ENCODE data around the gene LAMA2.

DNA sequence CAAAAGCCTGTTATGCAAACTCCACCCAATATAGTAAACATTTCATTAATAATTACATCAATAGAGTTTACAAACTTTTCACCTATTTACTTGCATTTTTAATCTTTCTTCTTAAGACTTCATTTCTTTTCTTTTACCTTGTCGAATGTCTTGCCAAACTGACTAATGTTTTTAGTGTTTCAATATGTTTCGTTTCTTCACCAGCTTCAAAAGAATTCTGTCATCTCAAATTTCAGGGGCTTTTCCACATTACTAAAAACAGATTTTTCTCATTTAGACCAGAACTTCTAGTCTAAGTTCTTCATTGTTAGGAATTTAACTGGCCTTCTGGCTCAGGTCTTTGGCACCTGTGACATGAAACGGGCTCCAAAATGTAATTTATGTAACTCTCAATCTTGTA lies 630.5 kb downstream of the LAMA2 start:
- TF ChIP-seq, protein P1, sequence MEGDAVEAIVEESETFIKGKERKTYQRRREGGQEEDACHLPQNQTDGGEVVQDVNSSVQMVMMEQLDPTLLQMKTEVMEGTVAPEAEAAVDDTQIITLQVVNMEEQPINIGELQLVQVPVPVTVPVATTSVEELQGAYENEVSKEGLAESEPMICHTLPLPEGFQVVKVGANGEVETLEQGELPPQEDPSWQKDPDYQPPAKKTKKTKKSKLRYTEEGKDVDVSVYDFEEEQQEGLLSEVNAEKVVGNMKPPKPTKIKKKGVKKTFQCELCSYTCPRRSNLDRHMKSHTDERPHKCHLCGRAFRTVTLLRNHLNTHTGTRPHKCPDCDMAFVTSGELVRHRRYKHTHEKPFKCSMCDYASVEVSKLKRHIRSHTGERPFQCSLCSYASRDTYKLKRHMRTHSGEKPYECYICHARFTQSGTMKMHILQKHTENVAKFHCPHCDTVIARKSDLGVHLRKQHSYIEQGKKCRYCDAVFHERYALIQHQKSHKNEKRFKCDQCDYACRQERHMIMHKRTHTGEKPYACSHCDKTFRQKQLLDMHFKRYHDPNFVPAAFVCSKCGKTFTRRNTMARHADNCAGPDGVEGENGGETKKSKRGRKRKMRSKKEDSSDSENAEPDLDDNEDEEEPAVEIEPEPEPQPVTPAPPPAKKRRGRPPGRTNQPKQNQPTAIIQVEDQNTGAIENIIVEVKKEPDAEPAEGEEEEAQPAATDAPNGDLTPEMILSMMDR (IDR thresholded peaks at IDR 0.05 in 8 of 11, conservative IDR thresholded peaks at IDR 0.05 in 3 of 11), result no peak
- TF ChIP-seq POLR2AphosphoS5 (IDR thresholded peaks at IDR 0.05), result no peak

Data from spleen (tissue), 7 donors.